GM23338 (cell line): ENCODE results near the gene SH3GLB1. TPM values are rescaled to one million over a fixed set of nuclear protein-coding genes. Genes with fewer than 3 reads are reported as not detected.

Source experiments
- ATAC-seq: fragments of 200-7000 bp; cut with Tn5 transposase; 3 replicates; pipeline ENCODE4 v1.9.1; 2020
- DNase-seq: peaks from one replicate; pipeline ENCODE4 v3.0.0-alpha.2; 2015; ENCODE audit warnings: low spot score
- H2AFZ ChIP-seq: fragments of 200-600 bp; sonication (generic); 2 replicates; pipeline ENCODE4 v1.8.0; 2016; ENCODE audit warnings: antibody characterized with exemption, mild to moderate bottlenecking, moderate library complexity
- H3F3A ChIP-seq: fragments of 200-600 bp; sonication (generic); replicated peaks from 2 replicates; pipeline ENCODE4 v1.8.0; 2017; ENCODE audit warnings: antibody characterized with exemption, mixed run types, low read depth
- H3K27ac ChIP-seq: fragments of 200-600 bp; sonication (generic); 2 replicates; pipeline ENCODE4 v1.6.1; 2016; ENCODE audit warnings: low read depth
- H3K27me3 ChIP-seq: fragments of 200-600 bp; sonication (generic); 2 replicates; pipeline ENCODE4 v1.8.0; 2016; ENCODE audit warnings: mild to moderate bottlenecking, mixed run types, moderate library complexity; ENCODE audit not compliant: insufficient read depth
- H3K36me3 ChIP-seq: fragments of 200-600 bp; sonication (generic); 2 replicates; pipeline ENCODE4 v1.8.0; 2016; ENCODE audit warnings: mild to moderate bottlenecking; ENCODE audit not compliant: insufficient read depth
- H3K4me1 ChIP-seq: fragments of 200-600 bp; sonication (generic); 2 replicates; pipeline ENCODE4 v1.8.0; 2016; ENCODE audit warnings: mild to moderate bottlenecking, moderate library complexity; ENCODE audit not compliant: insufficient read depth
- H3K4me2 ChIP-seq: fragments of 200-600 bp; sonication (generic); 2 replicates; pipeline ENCODE4 v1.7.1; 2017; ENCODE audit warnings: mixed run types
- H3K4me3 ChIP-seq: fragments of 200-600 bp; sonication (generic); 2 replicates; pipeline ENCODE4 v1.6.1; 2016; ENCODE audit warnings: mixed run types
- H3K79me2 ChIP-seq: fragments of 200-600 bp; sonication (generic); replicated peaks from 2 replicates; pipeline ENCODE4 v1.8.0; 2017; ENCODE audit warnings: mild to moderate bottlenecking; ENCODE audit not compliant: insufficient read depth
- H3K9me2 ChIP-seq: fragments of 200-600 bp; sonication (generic); 2 replicates; pipeline ENCODE4 v1.8.0; 2017; ENCODE audit not compliant: insufficient read depth
- H4K20me1 ChIP-seq: fragments of 200-600 bp; sonication (generic); replicated peaks from 2 replicates; pipeline ENCODE4 v1.8.0; 2017; ENCODE audit warnings: mild to moderate bottlenecking; ENCODE audit not compliant: insufficient read depth
- H3K27ac Mint-ChIP-seq: 2 replicates; pipeline ENCODE4 v1.8.0; 2020; ENCODE audit warnings: inconsistent platforms, mild to moderate bottlenecking, moderate library complexity, mixed read lengths
- H3K27me3 Mint-ChIP-seq: 3 replicates; pipeline ENCODE4 v1.8.0; 2022; ENCODE audit warnings: low read depth, mild to moderate bottlenecking, moderate library complexity, mixed read lengths, inconsistent platforms; ENCODE audit not compliant: insufficient read depth, poor library complexity
- H3K36me3 Mint-ChIP-seq: 3 replicates; pipeline ENCODE4 v1.8.0; 2021; ENCODE audit warnings: low read depth, mild to moderate bottlenecking, inconsistent platforms, moderate library complexity, mixed read lengths
- H3K4me1 Mint-ChIP-seq: 3 replicates; pipeline ENCODE4 v1.8.0; 2020; ENCODE audit warnings: mild to moderate bottlenecking, inconsistent platforms, mixed read lengths
- H3K4me3 Mint-ChIP-seq: 3 replicates; pipeline ENCODE4 v1.8.0; 2021; ENCODE audit warnings: moderate library complexity, mild to moderate bottlenecking, inconsistent platforms, mixed read lengths
- H3K9me3 Mint-ChIP-seq: 3 replicates; pipeline ENCODE4 v1.8.0; 2020; ENCODE audit warnings: moderate library complexity, mild to moderate bottlenecking, inconsistent platforms, mixed read lengths
- CREB1 ChIP-seq: fragments of 250-450 bp; sonication (Bioruptor Pico); IDR thresholded peaks from 2 replicates; pipeline ENCODE4 v1.5.0; 2020; ENCODE audit warnings: low read depth, mild to moderate bottlenecking, moderate library complexity
- CTCF ChIP-seq, 2 experiments: fragments of 200-600 bp in 1 of 2; sonication (generic) in 1 of 2; conservative IDR thresholded peaks; 2 replicates each; pipeline versions ENCODE4 v1.5.1 to v1.6.1; 2016 to 2017; ENCODE audit warnings: antibody characterized with exemption in 2 of 2, low read depth in 2 of 2, mild to moderate bottlenecking in 2 of 2, moderate library complexity in 1 of 2
- EZH2 ChIP-seq: fragments of 200-600 bp; sonication (generic); IDR thresholded peaks from one replicate; pipeline ENCODE4 v1.8.0; 2017; ENCODE audit warnings: antibody characterized with exemption, mild to moderate bottlenecking, low read depth; ENCODE audit not compliant: unreplicated experiment
- EZH2phosphoT487 ChIP-seq: fragments of 200-600 bp; sonication (generic); IDR thresholded peaks from one replicate; pipeline ENCODE4 v1.8.1; 2018; ENCODE audit warnings: antibody characterized with exemption; ENCODE audit not compliant: unreplicated experiment
- JUNB ChIP-seq: IDR thresholded peaks from one replicate; pipeline ENCODE4 v1.6.1; 2016; ENCODE audit warnings: antibody characterized with exemption; ENCODE audit not compliant: unreplicated experiment
- NANOG ChIP-seq: IDR thresholded peaks from 2 replicates; pipeline ENCODE4 v1.6.1; 2016; ENCODE audit warnings: antibody characterized with exemption, borderline replicate concordance
- POLR2AphosphoS5 ChIP-seq: IDR thresholded peaks from 2 replicates; pipeline ENCODE4 v1.6.1; 2016; ENCODE audit warnings: antibody characterized with exemption, low read depth
- STAT1 ChIP-seq: IDR thresholded peaks from one replicate; pipeline ENCODE4 v1.6.1; 2016; ENCODE audit warnings: antibody characterized with exemption; ENCODE audit not compliant: unreplicated experiment
- ZNF114 ChIP-seq: fragments of 250-450 bp; sonication (Bioruptor Pico); IDR thresholded peaks from 2 replicates; pipeline ENCODE4 v1.5.0; 2020; ENCODE audit warnings: mild to moderate bottlenecking, moderate library complexity
- ZNF331 ChIP-seq: fragments of 250-450 bp; sonication (Bioruptor Pico); IDR thresholded peaks from 2 replicates; pipeline ENCODE4 v1.5.0; 2020; ENCODE audit warnings: low read depth, mild to moderate bottlenecking, moderate library complexity
- ZNF462 ChIP-seq: fragments of 250-450 bp; sonication (Bioruptor Pico); IDR thresholded peaks from 2 replicates; pipeline ENCODE4 v1.5.0; 2020; ENCODE audit warnings: mild to moderate bottlenecking, moderate library complexity
- polyA plus RNA-seq: library from polyadenylated mRNA; unstranded; fragments of >200 nt; fragmentation: Nextera tagmentation; extraction: Ambion mirVana; gene quantifications from 2 replicates; pipeline ENCODE4 v1.2.1, GENCODE V29; 2016
- total RNA-seq: library from RNA; depleted of rRNA; stranded (reverse); fragments of >200 nt; shearing (Covaris generic); gene quantifications from 2 replicates; pipeline ENCODE4 v1.2.3, GENCODE V29; 2014
- TF ChIP-seq, protein P1 (sequence below): IDR thresholded peaks from one replicate; pipeline ENCODE4 v1.6.1; 2018; ENCODE audit warnings: antibody characterized with exemption; ENCODE audit not compliant: unreplicated experiment
- TF ChIP-seq, protein P2 (sequence below): IDR thresholded peaks from 2 replicates; pipeline ENCODE4 v1.6.1; 2016; ENCODE audit warnings: antibody characterized with exemption

The SH3GLB1 gene
- total and polyA plus RNA-seq, 2 experiments from 2014 or later: 21.4 to 29.4 TPM

DNA sequence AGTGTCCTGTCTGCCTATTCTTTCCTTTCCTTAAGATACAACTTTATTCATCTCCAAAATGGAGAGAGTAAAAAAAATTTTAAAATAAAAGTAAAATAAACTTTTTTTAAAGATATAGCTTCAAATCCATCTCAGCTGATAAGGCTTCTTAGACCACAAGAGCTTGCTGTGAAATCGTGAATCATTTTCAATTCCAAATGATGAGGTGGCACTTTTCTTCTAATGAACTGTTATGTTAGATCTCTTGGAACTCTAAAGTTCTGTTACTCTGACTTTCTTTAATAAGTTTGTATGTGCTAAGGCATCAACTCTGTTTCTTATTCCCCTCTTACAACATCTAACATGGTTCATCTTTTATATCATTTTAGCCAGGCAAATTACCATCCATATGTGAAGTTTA lies 4.5 kb downstream of the SH3GLB1 start:
- H3K4me2 ChIP-seq: no peak overlapping the region
- no peak for DNase-seq
- H3K27me3 Mint-ChIP-seq: peaks cover 3% of the 10 kb centered on the region
- no peak overlapping the region for H3K4me3 ChIP-seq
- peaks cover 24% of the 10 kb centered on the region for H3K4me1 Mint-ChIP-seq
- no peak for ATAC-seq
- no peaks in the 10 kb centered on the region for H3F3A ChIP-seq
- TF ChIP-seq, protein P1, sequence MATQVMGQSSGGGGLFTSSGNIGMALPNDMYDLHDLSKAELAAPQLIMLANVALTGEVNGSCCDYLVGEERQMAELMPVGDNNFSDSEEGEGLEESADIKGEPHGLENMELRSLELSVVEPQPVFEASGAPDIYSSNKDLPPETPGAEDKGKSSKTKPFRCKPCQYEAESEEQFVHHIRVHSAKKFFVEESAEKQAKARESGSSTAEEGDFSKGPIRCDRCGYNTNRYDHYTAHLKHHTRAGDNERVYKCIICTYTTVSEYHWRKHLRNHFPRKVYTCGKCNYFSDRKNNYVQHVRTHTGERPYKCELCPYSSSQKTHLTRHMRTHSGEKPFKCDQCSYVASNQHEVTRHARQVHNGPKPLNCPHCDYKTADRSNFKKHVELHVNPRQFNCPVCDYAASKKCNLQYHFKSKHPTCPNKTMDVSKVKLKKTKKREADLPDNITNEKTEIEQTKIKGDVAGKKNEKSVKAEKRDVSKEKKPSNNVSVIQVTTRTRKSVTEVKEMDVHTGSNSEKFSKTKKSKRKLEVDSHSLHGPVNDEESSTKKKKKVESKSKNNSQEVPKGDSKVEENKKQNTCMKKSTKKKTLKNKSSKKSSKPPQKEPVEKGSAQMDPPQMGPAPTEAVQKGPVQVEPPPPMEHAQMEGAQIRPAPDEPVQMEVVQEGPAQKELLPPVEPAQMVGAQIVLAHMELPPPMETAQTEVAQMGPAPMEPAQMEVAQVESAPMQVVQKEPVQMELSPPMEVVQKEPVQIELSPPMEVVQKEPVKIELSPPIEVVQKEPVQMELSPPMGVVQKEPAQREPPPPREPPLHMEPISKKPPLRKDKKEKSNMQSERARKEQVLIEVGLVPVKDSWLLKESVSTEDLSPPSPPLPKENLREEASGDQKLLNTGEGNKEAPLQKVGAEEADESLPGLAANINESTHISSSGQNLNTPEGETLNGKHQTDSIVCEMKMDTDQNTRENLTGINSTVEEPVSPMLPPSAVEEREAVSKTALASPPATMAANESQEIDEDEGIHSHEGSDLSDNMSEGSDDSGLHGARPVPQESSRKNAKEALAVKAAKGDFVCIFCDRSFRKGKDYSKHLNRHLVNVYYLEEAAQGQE: no peak
- TF ChIP-seq ZNF331 (CRISPR knock-in tag): no peak
- no peak for TF ChIP-seq POLR2AphosphoS5
- no peak for TF ChIP-seq CREB1 (CRISPR knock-in tag)
- TF ChIP-seq NANOG: no peak
- no peak for TF ChIP-seq STAT1
- TF ChIP-seq CTCF (conservative IDR thresholded peaks at IDR 0.05; ENCODE audit: low read depth in 2 of 2): no peak
- no peak for TF ChIP-seq EZH2
- TF ChIP-seq, protein P2, sequence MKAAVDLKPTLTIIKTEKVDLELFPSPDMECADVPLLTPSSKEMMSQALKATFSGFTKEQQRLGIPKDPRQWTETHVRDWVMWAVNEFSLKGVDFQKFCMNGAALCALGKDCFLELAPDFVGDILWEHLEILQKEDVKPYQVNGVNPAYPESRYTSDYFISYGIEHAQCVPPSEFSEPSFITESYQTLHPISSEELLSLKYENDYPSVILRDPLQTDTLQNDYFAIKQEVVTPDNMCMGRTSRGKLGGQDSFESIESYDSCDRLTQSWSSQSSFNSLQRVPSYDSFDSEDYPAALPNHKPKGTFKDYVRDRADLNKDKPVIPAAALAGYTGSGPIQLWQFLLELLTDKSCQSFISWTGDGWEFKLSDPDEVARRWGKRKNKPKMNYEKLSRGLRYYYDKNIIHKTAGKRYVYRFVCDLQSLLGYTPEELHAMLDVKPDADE: no peak
- TF ChIP-seq ZNF462 (CRISPR knock-in tag): no peak
- TF ChIP-seq EZH2phosphoT487: no peak
- no peak for TF ChIP-seq ZNF114 (CRISPR knock-in tag)
- TF ChIP-seq JUNB: no peak
- H3K27me3 ChIP-seq: no peaks in the 10 kb centered on the region
- H3K27ac ChIP-seq: no peak overlapping the region
- H3K36me3 Mint-ChIP-seq: no peaks in the 10 kb centered on the region; the same call in 2 of the 3 replicates
- H3K9me3 Mint-ChIP-seq: no peaks in the 10 kb centered on the region
- no peaks in the 10 kb centered on the region for H3K36me3 ChIP-seq
- no peak overlapping the region for H3K27ac Mint-ChIP-seq
- peaks cover 19% of the 10 kb centered on the region; the same call in 1 of the 2 replicates for H3K4me1 ChIP-seq
- no peak overlapping the region for H3K4me3 Mint-ChIP-seq
- peaks cover 80% of the 10 kb centered on the region for H3K79me2 ChIP-seq
- H2AFZ ChIP-seq: no peak overlapping the region
- no peaks in the 10 kb centered on the region for H3K9me2 ChIP-seq
- H4K20me1 ChIP-seq: no peaks in the 10 kb centered on the region; the same call in 1 of the 2 replicates
